Activated CD4-positive, alpha-beta T cell treated with anti-CD3 and anti-CD28 coated beads for 48 hours (primary cell): ENCODE results near the gene ITGB5.
A peak's percentile ranks its signal among the peaks of the same experiment; 100 is the strongest.

Source experiments
- DNase-seq: peaks from one replicate; pipeline ENCODE4 v3.0.0-alpha.2; 2020

The ITGB5 gene

GRCh38 chr3:124895756-124896155, 8.6 kb upstream of the ITGB5 start:
- no peak for DNase-seq

- no peak for DNase-seq
These were observed 6.4 kb upstream of the ITGB5 start for GRCh38 chr3:124893526-124893925.

- no peak for DNase-seq
These were observed 3.5 kb upstream of the ITGB5 start for GRCh38 chr3:124890573-124891190.

GRCh38 chr3:124888482-124889441, 1.6 kb upstream of the ITGB5 start:
- no peak for DNase-seq

GRCh38 chr3:124887932-124888298, 750 bp upstream of the ITGB5 start:
- no peak for DNase-seq

GRCh38 chr3:124886168-124887056, 753 bp downstream of the ITGB5 start:
- DNase-seq = peak; percentile 47

GRCh38 chr3:124885466-124886167, 1.5 kb downstream of the ITGB5 start:
- no peak for DNase-seq

- no peak for DNase-seq
These were observed 2.6 kb downstream of the ITGB5 start for GRCh38 chr3:124884474-124885101.

GRCh38 chr3:124883766-124884473, 3.2 kb downstream of the ITGB5 start:
- no peak for DNase-seq

GRCh38 chr3:124882816-124883747, 4.1 kb downstream of the ITGB5 start:
- no peak for DNase-seq

GRCh38 chr3:124881976-124882697, 5.0 kb downstream of the ITGB5 start:
- DNase-seq = no peak

GRCh38 chr3:124879337-124879680, 7.9 kb downstream of the ITGB5 start:
- DNase-seq = no peak

- DNase-seq = peak; percentile 36
These were observed 8.4 kb downstream of the ITGB5 start for GRCh38 chr3:124878561-124879336.

GRCh38 chr3:124877674-124878073, 9.5 kb downstream of the ITGB5 start:
- no peak for DNase-seq

- DNase-seq = no peak
These were observed 10.7 kb downstream of the ITGB5 start for GRCh38 chr3:124876401-124876878.

GRCh38 chr3:124873226-124873625, 13.9 kb downstream of the ITGB5 start:
- DNase-seq = no peak

- no peak for DNase-seq
These were observed 19.7 kb downstream of the ITGB5 start for GRCh38 chr3:124867511-124867910.

- DNase-seq = no peak
These were observed 25.2 kb downstream of the ITGB5 start for GRCh38 chr3:124862006-124862405.

GRCh38 chr3:124861041-124861440, 26.1 kb downstream of the ITGB5 start:
- no peak for DNase-seq
